Measurements from ENCODE around the gene MSS51.

MSS51 gene

DNA sequence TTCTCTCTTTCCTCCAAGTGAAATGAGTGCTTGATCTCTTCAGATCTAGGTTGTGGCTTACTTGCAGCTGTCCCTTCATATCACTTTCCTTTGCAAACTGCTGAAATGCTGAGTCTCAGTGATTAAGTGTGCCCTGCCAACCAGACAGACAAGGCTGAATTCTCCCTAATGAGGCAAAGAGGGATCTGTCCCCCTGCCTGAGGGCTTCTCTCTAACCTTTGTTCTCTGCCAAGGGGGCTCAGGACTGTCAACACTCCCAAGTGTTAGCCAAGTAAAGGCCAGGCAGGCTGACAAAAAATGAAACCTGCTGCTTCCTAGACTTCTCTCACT lies at the start of gene MSS51:
MSS51 (minus strand) TSS at position 24 of the 330 bp plus-strand sequence. CDS start 5,277 bp downstream, outside the sequence.
- DNase-seq: no peak

DNA sequence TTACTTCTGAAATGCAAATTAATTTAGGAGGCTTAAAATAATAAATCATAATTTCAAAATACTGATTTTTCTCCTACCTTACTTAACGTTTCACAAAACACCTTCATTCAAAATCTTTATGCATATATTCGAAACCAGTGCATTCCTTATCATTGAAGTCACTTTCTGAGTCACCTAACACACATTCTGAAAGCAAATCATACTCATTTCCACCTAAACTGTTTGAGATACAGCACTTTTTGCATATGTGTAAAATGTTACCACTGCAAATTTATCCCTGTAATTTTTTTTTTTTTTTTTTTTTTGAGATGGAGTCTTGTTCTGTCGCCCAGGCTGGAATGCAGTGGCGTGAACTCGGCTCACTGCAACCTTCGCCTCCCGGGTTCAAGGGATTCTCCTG lies 46.8 kb upstream of the MSS51 start:
- DNase-seq: no peak

- no peak for DNase-seq
Measured at GRCh38 chr10:73478636-73479035, 45.3 kb upstream of the MSS51 start.

GRCh38 chr10:73471226-73471625 lies 37.9 kb upstream of the MSS51 start:
- no peak for DNase-seq

DNA sequence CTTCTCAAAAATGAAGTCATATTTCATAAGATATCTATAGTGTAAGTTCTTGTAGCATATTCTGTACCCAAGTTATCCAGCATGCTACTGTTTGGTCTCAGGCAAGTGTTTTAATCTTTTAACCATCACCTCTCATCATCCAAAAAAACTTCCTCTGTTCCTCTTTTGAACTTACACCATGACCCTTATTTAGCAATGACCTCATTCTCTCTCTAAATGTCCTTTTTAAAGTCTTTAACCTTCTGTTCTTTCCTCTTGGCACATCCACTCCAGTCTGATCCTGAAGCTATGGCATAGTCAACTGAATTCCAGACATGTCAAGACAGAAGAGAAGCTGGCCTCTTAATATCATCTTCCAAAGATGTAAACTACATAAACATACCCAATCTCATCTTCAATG lies 36.2 kb upstream of the MSS51 start:
- no peak for DNase-seq

- no peak for DNase-seq
Measured at GRCh38 chr10:73467206-73467605, 33.8 kb upstream of the MSS51 start.

GRCh38 chr10:73465978-73466726 lies 32.8 kb upstream of the MSS51 start:
- no peak for DNase-seq

DNA sequence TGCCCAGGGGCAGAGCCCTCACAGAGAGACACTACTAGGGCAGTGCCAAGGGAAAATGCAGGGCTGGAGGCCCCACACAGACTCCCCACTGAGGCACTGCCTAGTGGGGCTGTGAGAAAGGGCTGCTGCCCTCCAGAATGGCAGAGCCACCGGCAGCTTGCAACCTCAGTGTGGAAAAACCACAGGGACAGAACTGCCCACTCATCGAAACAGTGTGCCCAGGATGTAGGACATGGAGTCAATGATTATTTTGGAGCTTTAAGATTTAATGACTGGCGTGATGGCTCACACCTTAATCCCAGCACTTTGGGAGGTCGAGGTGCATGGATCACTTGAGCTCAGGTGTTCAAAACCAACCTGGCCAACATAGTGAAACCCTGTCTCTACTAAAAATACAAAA lies 27.5 kb upstream of the MSS51 start:
- no peak for DNase-seq

DNA sequence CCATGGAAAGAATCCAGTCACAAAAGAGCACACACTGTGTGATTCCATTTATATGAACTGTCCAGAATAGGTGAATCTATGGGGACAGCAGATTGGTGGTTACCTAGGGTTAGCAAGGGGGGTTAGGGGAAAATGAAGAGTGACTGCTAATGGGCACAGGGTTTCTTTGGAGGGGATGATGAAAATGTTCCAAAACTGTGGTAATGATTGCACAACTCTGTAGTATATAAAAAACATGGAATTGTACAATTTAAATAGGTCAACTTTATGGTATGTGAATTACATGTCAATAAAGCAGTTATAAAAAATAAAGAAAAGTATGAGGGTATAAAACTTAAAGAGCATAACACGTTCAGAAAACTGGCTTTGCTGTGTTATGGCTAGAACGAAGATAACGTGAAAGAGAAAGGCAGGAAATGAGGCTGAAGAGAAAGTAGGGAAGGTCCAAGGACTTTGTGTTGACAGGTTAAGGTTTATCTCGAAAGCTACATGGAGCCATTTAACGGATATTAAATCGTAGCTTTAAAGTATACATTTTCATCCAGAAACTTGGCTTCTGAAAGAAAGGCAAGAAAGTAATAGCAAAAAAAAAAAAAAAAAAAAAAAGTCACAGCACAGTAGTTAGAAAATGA lies 26.4 kb upstream of the MSS51 start:
- no peak for DNase-seq

DNA sequence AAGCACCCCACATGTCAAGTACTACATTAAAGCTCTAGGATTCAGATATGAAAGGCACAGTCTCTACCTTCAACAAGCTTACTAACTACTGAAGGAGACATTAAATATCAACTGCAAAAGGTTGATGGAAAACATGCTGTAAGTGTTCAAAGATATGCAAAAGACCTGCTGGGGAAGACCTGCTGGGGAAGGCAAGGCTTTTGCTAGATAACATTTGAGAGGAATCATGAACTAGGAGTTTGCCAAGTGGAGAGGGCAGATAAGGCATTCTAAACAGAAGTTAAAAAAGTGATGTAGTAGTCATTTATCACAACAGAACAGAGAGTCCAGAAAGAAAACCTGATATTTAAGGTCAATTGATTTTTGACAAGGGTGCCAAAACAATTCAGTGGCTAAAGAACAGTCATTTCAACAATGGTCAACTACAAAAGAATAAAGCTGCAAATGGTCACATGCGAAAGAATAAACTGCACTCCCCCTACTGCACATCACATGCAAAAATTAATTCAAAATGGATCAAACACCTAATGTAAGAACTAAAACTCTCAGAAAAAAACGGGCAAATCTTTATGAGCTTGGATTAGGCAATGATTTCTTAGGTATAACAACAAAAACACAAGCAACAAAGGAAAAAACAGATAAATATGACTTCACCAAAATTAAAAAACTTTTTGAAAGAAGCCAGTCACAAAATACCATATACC lies 23.0 kb upstream of the MSS51 start:
- no peak for DNase-seq

DNA sequence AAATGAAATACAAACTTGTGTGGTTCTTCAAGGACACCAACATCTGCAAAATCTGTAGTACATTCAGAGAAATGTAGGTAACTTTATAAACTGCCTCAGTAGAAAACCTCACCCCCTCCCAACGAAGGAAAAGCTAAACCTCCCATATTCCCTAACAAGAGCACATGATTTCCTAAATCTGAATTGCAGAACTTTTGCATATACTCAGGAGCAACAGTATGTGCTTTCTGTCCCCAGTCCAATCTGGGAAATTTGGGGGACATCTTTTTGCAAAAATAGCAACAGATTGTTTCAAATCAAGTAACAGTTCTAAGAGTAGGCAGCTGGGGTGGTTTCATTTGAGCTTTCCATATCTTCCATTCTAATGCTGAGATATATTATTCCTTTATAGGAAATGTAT lies 15.8 kb upstream of the MSS51 start:
- DNase-seq: no peak

DNA sequence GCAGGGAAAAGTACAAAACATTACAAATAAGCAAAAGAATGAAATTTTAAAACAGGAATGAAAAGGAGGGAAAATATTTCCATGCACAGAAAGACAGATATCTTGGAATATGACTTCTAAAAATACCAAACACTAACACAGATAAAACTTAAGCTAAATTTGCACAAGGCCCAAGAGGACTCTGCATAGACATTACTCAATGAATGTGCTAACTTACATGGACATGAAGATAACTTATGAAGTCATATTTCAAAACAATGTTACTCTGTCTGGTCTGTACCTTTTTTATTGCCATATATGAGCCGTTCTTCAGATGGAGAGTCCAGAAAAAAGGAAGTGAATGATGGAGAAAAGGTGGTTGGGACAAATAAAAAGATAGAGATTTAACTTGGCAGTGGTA lies 15.0 kb upstream of the MSS51 start:
- no peak for DNase-seq

DNA sequence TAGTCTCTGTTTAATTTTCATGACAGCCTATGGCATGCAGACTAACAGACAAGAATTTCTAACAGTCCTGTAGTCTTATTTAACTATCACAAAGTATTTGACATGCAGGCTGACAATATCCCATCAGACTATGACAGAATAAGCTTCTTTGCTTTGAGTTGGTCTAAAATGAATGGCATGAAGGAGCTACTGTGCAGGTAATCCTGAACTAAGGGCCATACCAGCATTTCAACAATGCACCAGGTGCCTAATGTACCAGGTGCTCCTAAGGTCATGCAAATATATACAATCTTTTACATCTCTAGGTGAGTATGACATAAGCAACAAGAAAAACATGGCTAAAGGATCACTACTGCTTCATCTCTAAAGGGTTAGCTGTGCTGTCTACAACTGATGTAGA lies 13.6 kb upstream of the MSS51 start:
- no peak for DNase-seq

DNA sequence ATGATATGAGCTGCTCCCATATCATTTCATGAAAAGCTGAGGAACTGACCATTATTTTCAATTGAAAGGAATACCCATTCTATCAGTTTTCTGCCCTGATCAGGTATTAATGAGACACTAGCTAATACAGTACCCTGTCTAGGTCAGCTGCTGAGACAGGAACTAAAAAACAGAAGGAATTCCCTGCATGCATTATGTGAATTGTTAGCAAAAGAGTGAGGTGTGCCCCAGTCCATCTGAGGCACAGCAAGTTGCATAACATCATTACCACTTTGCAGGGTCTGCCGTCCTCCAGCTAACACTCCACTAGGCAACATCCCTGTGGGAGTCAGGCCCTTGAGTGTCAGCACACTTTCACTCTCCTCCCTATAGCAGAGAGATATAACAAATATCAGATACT lies 11.1 kb upstream of the MSS51 start:
- no peak for DNase-seq

GRCh38 chr10:73439605-73440312 lies 6.4 kb upstream of the MSS51 start:
- DNase-seq: no peak

GRCh38 chr10:73439055-73439454 lies 5.7 kb upstream of the MSS51 start:
- no peak for DNase-seq

GRCh38 chr10:73432646-73433537 lies 469 bp downstream of the MSS51 start:
- DNase-seq: no peak

DNA sequence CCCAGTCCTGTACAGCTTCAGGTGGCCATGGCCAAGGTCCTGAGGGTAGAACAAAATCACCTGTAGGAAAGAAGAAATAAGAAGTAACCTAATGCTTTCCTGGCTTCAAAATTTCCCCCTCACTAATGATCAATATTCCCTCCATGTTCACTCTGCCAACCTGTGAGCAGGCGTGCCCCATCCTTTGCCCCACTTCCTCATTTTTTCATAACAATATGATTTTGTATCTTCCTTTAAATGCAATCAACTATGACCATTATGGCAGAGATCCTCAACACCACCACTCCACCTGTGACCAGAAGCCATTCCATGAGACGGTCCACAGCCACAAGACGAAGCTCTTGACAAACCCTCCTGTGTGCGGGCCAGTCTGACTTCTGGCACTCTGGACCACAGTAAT lies 7.0 kb downstream of the MSS51 start:
- DNase-seq: no peak

- DNase-seq: no peak
Measured at GRCh38 chr10:73424478-73424877, 8.9 kb downstream of the MSS51 start.

DNA sequence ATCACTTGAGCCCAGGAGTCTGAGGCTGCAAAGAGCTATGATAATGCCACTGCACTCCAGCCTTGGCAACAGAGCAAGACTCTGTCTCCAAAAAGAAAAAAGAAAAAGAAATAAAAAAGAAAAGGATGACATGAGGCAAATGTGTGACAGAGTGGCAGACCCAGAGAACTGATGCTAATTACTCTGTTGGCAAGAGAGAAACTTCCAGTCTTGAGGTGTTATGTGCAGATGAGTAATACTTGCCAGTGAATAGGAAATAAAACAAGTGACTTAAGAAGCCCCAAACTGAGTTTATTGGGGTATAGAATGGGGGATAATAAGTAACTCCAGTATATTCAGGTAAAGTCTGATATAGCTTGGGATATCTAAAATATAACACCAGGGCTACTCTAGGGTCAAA lies 10.1 kb downstream of the MSS51 start:
- no peak for DNase-seq

DNA sequence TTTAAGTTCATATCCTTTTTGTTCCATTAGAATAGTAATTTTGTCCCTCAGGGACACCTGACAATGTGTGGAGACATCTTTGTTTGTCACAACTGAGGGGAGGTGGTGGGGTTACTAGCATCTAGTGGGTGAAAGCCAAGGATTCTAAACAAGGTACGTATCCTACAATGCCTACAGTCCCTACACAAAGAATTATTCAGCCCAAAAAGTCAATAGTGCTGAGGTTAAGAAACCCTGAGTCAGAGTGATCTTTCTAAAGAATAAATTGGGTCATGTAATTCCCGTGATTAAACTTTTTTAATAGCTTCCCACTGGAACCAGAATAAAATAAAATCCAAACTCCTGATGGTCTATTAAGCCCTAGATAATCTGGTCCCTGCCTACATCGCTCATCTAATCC lies 16.8 kb downstream of the MSS51 start:
- DNase-seq: no peak

- no peak for DNase-seq
Measured at GRCh38 chr10:73414230-73414945, 19.0 kb downstream of the MSS51 start.

Data from activated CD8-positive, alpha-beta memory T cell treated with anti-CD3 and anti-CD28 coated beads, Interleukin-2, amount 50 U/mL, for 48 hours (primary cell).